ENCODE data around the gene RNF14.

The RNF14 gene

DNA sequence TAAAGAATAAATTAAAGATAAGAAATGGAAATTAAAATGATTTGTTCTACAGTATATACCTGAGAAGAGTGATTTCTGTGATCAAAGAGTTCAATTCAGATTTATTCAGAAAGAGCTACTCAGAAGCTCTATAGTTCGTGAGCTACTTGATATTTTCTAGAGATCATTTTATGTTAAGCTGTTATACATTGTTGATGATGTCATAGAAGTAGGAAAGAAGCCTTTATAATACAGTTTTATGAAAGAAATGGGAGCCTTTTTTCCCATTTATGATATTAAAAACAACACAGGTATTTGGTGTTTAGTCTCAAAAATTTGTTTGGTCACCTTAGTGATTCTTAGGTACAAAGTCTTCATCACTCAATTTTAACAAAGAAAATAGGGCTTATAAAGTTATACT lies 20.8 kb downstream of the RNF14 start:
- no peak overlapping the region for H3K4me3 ChIP-seq (ENCODE audit: low read depth, low read length)
- TF ChIP-seq ZNF292 (tag by site-specific recombination; IDR thresholded peaks at IDR 0.05; ENCODE audit: borderline replicate concordance, low read depth): no peak
- TF ChIP-seq, protein P1, sequence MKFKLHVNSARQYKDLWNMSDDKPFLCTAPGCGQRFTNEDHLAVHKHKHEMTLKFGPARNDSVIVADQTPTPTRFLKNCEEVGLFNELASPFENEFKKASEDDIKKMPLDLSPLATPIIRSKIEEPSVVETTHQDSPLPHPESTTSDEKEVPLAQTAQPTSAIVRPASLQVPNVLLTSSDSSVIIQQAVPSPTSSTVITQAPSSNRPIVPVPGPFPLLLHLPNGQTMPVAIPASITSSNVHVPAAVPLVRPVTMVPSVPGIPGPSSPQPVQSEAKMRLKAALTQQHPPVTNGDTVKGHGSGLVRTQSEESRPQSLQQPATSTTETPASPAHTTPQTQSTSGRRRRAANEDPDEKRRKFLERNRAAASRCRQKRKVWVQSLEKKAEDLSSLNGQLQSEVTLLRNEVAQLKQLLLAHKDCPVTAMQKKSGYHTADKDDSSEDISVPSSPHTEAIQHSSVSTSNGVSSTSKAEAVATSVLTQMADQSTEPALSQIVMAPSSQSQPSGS (tag by site-specific recombination; IDR thresholded peaks at IDR 0.05; ENCODE audit: low read depth): peak; percentile 85
- H3K27ac ChIP-seq (ENCODE audit: extremely low read depth, low read depth, low read length): no peak overlapping the region
- ChIA-PET POLR2A (no interaction called here), CTCF (interaction anchor here (0.5 to 6.1 kb wide), 11 partner anchors 13 to 683 kb away, joined by 3 to 89 read pairs (median 5); partner anchors contain the start of genes GNPDA1, PCDH1 and RNF14)
- no peaks in the 10 kb centered on the region for H3K4me1 ChIP-seq (ENCODE audit: control insufficient read depth, insufficient read depth, low read length)
- H3K9me3 ChIP-seq (ENCODE audit: control insufficient read depth, insufficient read depth, low read depth, low read length): no peaks in the 10 kb centered on the region
- H3K36me3 ChIP-seq (ENCODE audit: control insufficient read depth in 2 of 2, insufficient read depth in 1 of 2, low read length in 2 of 2): peaks cover 40 to 74% of the 10 kb centered on the region in 2 experiments

DNA sequence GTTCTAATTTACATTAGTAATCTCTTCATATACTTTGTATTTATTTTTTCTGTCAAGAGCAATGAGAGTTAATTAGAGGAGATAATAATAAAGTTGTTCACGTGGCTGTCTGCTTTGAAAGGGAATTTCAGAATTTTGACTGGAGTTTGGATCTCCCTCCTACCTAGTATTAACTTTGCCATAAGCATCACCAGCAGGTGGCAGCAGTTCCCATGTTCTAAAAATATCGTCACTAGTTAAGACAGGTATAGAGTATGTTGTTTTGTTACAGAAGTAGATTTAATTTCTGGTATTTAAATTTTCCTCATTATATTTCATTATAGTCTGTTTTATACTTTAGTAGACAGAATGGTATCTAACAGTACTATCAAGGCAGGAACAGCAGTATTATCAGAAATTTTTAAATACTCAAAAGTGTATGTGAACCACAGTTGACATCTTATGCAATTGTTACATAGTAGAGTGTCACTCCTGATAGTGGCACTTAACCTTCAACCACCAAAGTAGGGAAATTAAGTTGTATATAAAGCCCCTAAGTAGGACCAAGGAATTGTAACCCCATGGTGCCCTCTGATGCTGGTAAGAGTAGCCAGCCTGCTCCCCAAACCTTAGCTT lies 23.6 kb downstream of the RNF14 start:
- Histone ChIP-seq H3K27ac (ENCODE audit: extremely low read depth, low read depth, low read length) (no peak overlapping the region), H3K36me3 (ENCODE audit: control insufficient read depth in 2 of 2, insufficient read depth in 1 of 2, low read length in 2 of 2) (peaks cover 18 to 63% of the 10 kb centered on the region in 2 experiments), H3K9me3 (ENCODE audit: control insufficient read depth, insufficient read depth, low read depth, low read length) (no peaks in the 10 kb centered on the region), H3K4me1 (ENCODE audit: control insufficient read depth, insufficient read depth, low read length) (no peaks in the 10 kb centered on the region), H3K4me3 (ENCODE audit: low read depth, low read length) (no peak overlapping the region)
- ChIA-PET CTCF (interaction anchor here (0.6 to 6.1 kb wide), 14 partner anchors 15 to 300 kb away, joined by 3 to 89 read pairs (median 5); partner anchors contain the start of gene RNF14), POLR2A (interaction anchor here (0.6 to 1.4 kb wide), 2 partner anchors 23 to 446 kb away, joined by 4 to 7 read pairs; no protein-coding TSS in a partner anchor)
- TF ChIP-seq ZNF660 (tag by site-specific recombination; IDR thresholded peaks at IDR 0.05) (0 out of 2 replicates have a peak, but pooled peaks have one; percentile 22), ZNF426 (tag by site-specific recombination; IDR thresholded peaks at IDR 0.05) (no peak), ZNF157 (tag by site-specific recombination; IDR thresholded peaks at IDR 0.05) (no peak), ZNF654 (tag by site-specific recombination; IDR thresholded peaks at IDR 0.05; ENCODE audit: low read depth) (peak; percentile 59), ZNF585B (tag by site-specific recombination; IDR thresholded peaks at IDR 0.05) (no peak), ZNF837 (tag by site-specific recombination; IDR thresholded peaks at IDR 0.05) (no peak)
- TF ChIP-seq, protein P2, sequence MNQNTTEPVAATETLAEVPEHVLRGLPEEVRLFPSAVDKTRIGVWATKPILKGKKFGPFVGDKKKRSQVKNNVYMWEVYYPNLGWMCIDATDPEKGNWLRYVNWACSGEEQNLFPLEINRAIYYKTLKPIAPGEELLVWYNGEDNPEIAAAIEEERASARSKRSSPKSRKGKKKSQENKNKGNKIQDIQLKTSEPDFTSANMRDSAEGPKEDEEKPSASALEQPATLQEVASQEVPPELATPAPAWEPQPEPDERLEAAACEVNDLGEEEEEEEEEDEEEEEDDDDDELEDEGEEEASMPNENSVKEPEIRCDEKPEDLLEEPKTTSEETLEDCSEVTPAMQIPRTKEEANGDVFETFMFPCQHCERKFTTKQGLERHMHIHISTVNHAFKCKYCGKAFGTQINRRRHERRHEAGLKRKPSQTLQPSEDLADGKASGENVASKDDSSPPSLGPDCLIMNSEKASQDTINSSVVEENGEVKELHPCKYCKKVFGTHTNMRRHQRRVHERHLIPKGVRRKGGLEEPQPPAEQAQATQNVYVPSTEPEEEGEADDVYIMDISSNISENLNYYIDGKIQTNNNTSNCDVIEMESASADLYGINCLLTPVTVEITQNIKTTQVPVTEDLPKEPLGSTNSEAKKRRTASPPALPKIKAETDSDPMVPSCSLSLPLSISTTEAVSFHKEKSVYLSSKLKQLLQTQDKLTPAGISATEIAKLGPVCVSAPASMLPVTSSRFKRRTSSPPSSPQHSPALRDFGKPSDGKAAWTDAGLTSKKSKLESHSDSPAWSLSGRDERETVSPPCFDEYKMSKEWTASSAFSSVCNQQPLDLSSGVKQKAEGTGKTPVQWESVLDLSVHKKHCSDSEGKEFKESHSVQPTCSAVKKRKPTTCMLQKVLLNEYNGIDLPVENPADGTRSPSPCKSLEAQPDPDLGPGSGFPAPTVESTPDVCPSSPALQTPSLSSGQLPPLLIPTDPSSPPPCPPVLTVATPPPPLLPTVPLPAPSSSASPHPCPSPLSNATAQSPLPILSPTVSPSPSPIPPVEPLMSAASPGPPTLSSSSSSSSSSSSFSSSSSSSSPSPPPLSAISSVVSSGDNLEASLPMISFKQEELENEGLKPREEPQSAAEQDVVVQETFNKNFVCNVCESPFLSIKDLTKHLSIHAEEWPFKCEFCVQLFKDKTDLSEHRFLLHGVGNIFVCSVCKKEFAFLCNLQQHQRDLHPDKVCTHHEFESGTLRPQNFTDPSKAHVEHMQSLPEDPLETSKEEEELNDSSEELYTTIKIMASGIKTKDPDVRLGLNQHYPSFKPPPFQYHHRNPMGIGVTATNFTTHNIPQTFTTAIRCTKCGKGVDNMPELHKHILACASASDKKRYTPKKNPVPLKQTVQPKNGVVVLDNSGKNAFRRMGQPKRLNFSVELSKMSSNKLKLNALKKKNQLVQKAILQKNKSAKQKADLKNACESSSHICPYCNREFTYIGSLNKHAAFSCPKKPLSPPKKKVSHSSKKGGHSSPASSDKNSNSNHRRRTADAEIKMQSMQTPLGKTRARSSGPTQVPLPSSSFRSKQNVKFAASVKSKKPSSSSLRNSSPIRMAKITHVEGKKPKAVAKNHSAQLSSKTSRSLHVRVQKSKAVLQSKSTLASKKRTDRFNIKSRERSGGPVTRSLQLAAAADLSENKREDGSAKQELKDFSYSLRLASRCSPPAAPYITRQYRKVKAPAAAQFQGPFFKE (tag by site-specific recombination; IDR thresholded peaks at IDR 0.05; ENCODE audit: borderline replicate concordance): no peak
- TF ChIP-seq, protein P3, sequence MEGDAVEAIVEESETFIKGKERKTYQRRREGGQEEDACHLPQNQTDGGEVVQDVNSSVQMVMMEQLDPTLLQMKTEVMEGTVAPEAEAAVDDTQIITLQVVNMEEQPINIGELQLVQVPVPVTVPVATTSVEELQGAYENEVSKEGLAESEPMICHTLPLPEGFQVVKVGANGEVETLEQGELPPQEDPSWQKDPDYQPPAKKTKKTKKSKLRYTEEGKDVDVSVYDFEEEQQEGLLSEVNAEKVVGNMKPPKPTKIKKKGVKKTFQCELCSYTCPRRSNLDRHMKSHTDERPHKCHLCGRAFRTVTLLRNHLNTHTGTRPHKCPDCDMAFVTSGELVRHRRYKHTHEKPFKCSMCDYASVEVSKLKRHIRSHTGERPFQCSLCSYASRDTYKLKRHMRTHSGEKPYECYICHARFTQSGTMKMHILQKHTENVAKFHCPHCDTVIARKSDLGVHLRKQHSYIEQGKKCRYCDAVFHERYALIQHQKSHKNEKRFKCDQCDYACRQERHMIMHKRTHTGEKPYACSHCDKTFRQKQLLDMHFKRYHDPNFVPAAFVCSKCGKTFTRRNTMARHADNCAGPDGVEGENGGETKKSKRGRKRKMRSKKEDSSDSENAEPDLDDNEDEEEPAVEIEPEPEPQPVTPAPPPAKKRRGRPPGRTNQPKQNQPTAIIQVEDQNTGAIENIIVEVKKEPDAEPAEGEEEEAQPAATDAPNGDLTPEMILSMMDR (tag by site-specific recombination; IDR thresholded peaks at IDR 0.05): peak; percentile 49; the same call in 1 of the 2 replicates
- TF ChIP-seq, protein P4, sequence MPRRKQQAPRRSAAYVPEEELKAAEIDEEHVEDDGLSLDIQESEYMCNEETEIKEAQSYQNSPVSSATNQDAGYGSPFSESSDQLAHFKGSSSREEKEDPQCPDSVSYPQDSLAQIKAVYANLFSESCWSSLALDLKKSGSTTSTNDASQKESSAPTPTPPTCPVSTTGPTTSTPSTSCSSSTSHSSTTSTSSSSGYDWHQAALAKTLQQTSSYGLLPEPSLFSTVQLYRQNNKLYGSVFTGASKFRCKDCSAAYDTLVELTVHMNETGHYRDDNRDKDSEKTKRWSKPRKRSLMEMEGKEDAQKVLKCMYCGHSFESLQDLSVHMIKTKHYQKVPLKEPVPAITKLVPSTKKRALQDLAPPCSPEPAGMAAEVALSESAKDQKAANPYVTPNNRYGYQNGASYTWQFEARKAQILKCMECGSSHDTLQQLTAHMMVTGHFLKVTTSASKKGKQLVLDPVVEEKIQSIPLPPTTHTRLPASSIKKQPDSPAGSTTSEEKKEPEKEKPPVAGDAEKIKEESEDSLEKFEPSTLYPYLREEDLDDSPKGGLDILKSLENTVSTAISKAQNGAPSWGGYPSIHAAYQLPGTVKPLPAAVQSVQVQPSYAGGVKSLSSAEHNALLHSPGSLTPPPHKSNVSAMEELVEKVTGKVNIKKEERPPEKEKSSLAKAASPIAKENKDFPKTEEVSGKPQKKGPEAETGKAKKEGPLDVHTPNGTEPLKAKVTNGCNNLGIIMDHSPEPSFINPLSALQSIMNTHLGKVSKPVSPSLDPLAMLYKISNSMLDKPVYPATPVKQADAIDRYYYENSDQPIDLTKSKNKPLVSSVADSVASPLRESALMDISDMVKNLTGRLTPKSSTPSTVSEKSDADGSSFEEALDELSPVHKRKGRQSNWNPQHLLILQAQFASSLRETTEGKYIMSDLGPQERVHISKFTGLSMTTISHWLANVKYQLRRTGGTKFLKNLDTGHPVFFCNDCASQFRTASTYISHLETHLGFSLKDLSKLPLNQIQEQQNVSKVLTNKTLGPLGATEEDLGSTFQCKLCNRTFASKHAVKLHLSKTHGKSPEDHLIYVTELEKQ (tag by site-specific recombination; IDR thresholded peaks at IDR 0.05; ENCODE audit: borderline replicate concordance): no peak

Measured in HEK293 (cell line).